Measurements from ENCODE around the gene HEXD. TPM values are rescaled to one million over a fixed set of nuclear protein-coding genes. Genes with fewer than 3 reads are reported as not detected.

HEXD gene
- total RNA-seq, 4 donors from 2014 or later, result 13.9 to 31.9 (median 19.1) TPM

DNA sequence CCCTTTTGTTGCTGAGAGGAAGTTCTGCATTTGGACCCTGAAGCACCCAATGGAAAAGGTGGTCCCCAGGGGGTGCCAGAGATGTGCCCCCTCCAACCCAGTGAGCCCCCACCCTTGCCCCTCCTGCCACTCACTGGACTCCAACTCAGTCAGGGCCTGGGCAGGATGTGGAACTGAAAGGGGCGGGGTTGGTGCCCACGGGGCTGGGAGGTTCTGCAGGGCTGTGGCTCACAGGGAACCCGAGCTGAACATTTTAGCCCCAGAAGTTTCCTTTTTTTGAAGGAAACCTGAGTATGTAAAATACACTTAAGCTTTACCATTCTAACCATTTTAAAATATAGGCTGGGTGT, 16.0 kb downstream of the HEXD start:
- WGBS, 2 donors (ENCODE audit: low coverage in 1 of 2), result 40% methylated on average over 1 of the region's 3 CpGs; no CpG with 5 or more reads in 1 of the 2 donors
- Histone ChIP-seq H3K27me3 (no peaks in the 10 kb centered on the region), H3K4me3 (no peak overlapping the region), H3K9me3 (no peaks in the 10 kb centered on the region), H3K27ac (no peak overlapping the region), H3K36me3 (peaks cover 0 to 61% of the 10 kb centered on the region in 2 donors), H3K4me1 (no peaks in the 10 kb centered on the region)
- ATAC-seq, result no peak
- TF ChIP-seq EP300 (IDR thresholded peaks at IDR 0.05) (no peak), POLR2AphosphoS5 (IDR thresholded peaks at IDR 0.05) (no peak), POLR2A (IDR thresholded peaks at IDR 0.05) (no peak)
- TF ChIP-seq, protein P1, sequence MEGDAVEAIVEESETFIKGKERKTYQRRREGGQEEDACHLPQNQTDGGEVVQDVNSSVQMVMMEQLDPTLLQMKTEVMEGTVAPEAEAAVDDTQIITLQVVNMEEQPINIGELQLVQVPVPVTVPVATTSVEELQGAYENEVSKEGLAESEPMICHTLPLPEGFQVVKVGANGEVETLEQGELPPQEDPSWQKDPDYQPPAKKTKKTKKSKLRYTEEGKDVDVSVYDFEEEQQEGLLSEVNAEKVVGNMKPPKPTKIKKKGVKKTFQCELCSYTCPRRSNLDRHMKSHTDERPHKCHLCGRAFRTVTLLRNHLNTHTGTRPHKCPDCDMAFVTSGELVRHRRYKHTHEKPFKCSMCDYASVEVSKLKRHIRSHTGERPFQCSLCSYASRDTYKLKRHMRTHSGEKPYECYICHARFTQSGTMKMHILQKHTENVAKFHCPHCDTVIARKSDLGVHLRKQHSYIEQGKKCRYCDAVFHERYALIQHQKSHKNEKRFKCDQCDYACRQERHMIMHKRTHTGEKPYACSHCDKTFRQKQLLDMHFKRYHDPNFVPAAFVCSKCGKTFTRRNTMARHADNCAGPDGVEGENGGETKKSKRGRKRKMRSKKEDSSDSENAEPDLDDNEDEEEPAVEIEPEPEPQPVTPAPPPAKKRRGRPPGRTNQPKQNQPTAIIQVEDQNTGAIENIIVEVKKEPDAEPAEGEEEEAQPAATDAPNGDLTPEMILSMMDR (IDR thresholded peaks at IDR 0.05), result no peak

DNA sequence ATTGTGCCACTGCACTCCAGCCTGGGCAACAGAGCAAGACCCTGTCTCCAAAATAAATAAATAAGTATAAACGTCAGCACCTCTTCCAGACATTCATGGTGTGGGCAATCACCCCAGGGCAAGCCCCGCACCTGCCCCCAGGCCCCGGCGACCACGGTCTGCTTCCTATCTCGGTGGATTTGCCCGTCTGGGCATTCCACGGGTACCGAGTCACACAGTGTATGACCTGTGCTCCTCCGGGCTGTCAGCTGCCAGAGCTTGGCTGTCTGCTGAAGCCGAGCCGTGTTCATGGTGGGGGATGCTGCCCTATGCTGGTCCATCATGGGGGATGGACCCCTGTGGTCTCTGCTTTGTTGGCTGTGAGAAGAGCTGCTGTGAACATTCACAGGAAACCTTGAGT, 17.0 kb downstream of the HEXD start:
- Histone ChIP-seq H3K27ac (no peak overlapping the region), H3K4me3 (no peak overlapping the region), H3K36me3 (peaks cover 0 to 63% of the 10 kb centered on the region in 2 donors), H3K9me3 (no peaks in the 10 kb centered on the region), H3K4me1 (no peaks in the 10 kb centered on the region), H3K27me3 (no peaks in the 10 kb centered on the region)
- no CpG with 5 or more reads among the region's 12 CpGs for WGBS, 2 donors (ENCODE audit: low coverage in 1 of 2)
- no peak for ATAC-seq
- TF ChIP-seq, protein P1 (IDR thresholded peaks at IDR 0.05), result no peak
- TF ChIP-seq POLR2AphosphoS5 (IDR thresholded peaks at IDR 0.05) (no peak), EP300 (IDR thresholded peaks at IDR 0.05) (no peak), POLR2A (IDR thresholded peaks at IDR 0.05) (no peak)

DNA sequence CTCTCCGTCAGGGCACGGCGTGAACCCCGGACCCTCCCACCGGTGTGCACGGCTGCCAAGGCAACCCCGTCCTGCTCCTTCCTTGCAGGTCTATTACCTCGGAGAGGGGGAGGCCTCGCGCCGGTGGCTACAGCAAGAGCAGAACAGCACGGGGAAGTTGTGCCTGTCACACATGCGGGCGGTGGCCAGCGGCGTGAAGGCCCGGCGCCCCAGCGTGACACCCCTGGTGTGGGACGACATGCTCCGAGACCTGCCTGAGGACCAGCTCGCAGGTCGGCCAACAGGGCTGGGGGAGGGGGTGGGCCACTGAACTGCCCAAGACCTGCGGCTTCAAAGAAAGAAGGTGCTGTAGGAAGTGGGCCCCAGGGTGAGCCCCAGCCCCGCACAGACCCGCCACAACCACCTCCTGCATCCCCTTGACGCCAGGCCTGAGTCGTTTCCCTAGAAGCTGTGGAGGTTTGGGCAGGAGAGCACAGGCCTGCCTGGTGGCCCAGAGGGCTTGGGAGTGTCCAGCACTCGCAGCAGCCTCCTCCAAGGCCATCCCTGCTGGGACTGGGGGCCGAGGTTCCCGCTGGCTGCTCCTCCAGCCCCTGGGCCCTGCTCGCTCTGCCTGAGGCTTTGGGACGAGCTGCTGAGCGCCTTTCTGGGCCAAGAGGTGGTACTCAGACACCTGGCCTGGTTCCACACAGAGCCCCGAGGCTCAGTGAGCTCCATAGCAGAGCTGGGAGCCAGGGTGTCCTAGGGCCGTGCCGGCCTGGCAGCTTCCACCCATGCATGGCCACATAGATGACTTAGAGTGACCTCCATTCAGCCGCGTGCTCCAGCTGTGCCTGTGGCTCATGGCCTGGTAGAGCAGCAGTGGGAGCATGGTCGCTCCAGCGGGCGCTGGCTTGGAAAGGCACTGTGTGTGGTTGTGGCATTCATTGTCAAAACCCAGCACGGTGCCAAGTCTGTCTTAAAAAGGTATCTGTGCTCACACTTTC, 17.7 kb downstream of the HEXD start:
- Histone ChIP-seq H3K4me3 (no peak overlapping the region), H3K4me1 (peaks cover 0 to 5% (median 0%) of the 10 kb centered on the region in 3 donors), H3K36me3 (peaks cover 0 to 67% of the 10 kb centered on the region in 2 donors), H3K9me3 (no peaks in the 10 kb centered on the region), H3K27ac (no peak overlapping the region), H3K27me3 (no peaks in the 10 kb centered on the region)
- ATAC-seq, result no peak
- WGBS, 2 donors (ENCODE audit: low coverage in 1 of 2), result 60% methylated on average over 1 of the region's 43 CpGs; no CpG with 5 or more reads in 1 of the 2 donors
- TF ChIP-seq POLR2AphosphoS5 (IDR thresholded peaks at IDR 0.05) (no peak), EP300 (IDR thresholded peaks at IDR 0.05) (no peak)
- TF ChIP-seq, protein P1 (IDR thresholded peaks at IDR 0.05), result no peak

DNA sequence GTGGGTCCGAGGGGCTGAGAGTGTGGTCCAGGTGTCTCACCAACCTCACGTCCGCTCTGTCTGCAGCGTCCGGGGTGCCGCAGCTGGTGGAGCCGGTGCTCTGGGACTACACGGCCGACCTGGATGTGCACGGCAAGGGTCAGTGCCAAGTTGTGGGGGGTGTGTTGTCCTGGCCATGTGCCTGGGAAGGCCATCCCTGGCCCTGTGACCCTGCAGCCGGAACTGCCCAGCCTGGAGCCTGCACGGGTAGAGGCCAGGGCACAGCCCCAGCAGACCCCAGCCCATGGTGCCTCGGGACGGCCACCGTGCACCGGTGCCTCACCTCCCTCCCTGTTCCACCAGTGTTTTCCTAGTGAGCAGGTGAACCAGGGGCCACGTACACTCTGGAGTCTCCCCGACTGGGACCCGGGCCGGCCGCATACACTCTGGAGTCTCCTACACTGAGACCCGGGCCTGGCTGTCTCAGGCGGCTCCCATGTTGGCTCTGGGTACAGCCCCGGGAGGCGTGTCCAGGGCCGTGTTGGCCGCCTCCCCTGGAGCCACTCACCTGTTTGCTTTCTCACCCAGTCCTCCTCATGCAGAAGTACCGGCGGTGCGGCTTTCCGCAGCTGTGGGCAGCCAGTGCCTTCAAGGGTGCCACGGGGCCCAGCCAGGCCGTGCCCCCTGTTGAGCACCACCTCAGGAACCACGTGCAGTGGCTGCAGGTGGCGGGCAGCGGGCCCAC, 18.6 kb downstream of the HEXD start:
- H3K9me3 ChIP-seq, result no peaks in the 10 kb centered on the region
- no peaks in the 10 kb centered on the region for H3K27me3 ChIP-seq
- H3K4me3 ChIP-seq, result no peak overlapping the region
- peaks cover 0 to 68% of the 10 kb centered on the region in 2 donors for H3K36me3 ChIP-seq
- TF ChIP-seq POLR2A (IDR thresholded peaks at IDR 0.05) (no peak), POLR2AphosphoS5 (IDR thresholded peaks at IDR 0.05) (no peak), EP300 (IDR thresholded peaks at IDR 0.05) (no peak)
- TF ChIP-seq, protein P1 (IDR thresholded peaks at IDR 0.05), result no peak
- ATAC-seq, result no peak
- 70% methylated on average over 2 of the region's 36 CpGs; no CpG with 5 or more reads in 1 of the 2 donors for WGBS, 2 donors (ENCODE audit: low coverage in 1 of 2)
- no peak overlapping the region for H3K27ac ChIP-seq
- H3K4me1 ChIP-seq, result peaks cover 0 to 9% (median 0%) of the 10 kb centered on the region in 3 donors
